HG03378 (cell line): ENCODE data around the gene TAOK2.
"Not testable (repeated sequence)": the region's sequence is repeated elsewhere in the genome, so short reads cannot be mapped to it uniquely, and the experiment has no call there.

Source experiments
- ATAC-seq: cut with Tn5 transposase; IDR thresholded peaks from one replicate; pipeline ENCODE4 v1.9.1; 2021; ENCODE audit warnings: mild to moderate bottlenecking, moderate library complexity; ENCODE audit not compliant: unreplicated experiment

TAOK2 gene

DNA sequence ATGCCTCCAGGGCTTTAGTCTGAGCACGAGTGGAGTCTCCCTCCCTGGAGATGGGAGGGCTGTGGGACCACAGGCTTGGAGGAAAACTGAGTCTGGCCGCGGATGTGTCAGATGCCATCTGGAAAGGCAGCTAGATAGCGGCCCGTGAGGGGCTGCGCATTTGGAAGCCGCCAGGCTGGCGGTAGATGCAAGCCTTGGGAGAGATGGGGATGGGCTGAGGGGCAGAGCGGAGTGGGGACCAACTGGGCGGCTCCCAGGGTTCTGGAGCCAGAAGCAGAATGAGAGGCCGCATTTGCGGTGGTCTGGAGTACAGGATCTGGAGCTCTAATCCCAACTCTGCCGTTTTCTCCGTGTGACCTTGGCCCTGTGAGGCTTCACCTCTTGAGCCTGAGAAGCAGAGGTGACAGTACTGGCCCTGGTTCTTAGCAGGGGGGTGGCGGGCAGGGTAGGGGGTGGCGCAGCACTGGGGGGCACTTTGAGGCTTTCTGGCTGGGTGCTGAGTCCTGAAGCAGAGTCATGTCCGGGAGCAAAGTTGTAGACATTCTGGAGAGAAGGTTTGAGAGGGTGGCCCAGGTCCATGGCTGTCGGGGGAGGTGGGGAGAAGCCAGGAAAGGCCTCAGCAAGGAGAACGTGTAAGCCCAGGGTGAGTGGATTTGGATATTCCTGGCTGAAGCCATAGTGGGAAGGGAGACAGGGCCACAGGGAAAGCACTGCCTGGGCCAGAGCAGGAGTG lies 29.1 kb downstream of the TAOK2 start:
- ATAC-seq: no peak

DNA sequence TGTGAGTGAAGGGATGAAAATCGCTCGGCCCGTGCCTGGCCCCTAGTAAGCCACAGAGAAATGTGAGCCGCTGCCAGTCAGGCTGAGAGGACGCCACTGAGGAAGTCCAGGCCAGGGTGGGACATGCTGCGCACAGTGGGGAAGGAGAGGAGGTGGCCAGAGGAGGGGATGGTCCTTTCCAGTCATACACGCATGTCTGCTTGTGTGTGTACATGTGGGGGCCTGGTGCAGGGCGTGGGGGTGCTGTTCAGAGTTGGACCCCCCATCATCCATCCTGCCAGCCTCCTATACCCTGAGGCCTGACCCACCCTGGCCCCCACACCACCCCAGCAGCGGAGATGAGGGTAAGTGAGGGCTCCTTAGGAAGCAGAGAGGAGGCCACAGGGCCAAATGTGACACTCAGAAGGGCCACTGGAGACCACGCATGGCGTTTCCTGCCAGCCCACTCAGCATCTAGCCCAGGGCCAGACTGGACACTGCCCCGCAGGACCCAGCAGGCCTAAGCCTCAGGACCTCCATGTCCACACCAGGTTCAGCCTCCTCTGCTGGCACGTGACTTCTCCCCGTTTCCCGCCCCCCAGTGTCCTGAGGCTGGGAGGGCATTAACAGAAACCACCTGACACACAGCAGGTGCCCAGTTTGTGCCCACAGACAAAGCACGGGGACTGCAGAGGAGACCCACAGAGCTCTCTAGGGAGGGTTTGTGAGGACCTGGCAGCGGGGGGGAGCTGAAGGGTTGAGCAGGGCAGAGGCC lies 30.2 kb downstream of the TAOK2 start:
- ATAC-seq: no peak

DNA sequence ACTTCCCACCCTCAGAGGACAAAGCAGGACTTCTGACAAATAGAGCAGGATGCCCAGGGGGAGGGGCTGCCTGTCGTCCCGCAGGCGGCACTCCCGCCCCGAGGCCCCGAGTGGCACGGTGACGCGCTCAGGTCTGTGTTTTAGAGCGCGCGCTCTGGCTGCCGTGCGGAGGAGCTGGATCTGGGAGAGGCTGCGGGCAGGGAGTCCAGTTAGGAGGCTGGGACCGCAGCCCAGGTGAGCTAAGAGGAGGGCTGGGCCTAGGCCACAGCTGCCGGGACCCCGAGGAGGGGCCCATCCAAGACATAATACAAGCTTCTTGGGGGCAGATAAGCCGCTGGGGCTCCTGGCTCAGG lies 30.7 kb downstream of the TAOK2 start:
- no peak for ATAC-seq

DNA sequence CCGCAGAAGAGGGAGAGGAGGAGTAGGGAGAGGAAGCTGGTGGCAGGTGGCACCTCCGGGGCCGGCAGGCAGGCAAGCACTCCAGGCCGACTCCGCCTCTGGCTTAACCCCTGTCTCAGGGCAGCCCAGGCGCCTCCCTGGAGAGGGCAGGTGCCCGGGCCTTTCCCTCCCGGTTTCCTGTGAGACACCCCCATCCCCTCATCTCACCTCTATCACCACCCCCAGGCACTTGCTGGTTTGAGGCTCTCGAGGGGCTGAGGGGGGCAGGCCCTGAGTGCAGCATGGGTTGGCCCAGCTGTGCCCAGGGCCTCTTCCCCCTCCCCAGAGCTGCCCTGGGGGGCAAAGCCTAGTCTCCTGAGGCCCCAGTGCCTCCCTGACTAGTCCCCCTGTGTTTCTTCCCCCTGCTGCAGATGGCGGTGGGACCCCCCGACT lies 31.2 kb downstream of the TAOK2 start:
- ATAC-seq: no peak

DNA sequence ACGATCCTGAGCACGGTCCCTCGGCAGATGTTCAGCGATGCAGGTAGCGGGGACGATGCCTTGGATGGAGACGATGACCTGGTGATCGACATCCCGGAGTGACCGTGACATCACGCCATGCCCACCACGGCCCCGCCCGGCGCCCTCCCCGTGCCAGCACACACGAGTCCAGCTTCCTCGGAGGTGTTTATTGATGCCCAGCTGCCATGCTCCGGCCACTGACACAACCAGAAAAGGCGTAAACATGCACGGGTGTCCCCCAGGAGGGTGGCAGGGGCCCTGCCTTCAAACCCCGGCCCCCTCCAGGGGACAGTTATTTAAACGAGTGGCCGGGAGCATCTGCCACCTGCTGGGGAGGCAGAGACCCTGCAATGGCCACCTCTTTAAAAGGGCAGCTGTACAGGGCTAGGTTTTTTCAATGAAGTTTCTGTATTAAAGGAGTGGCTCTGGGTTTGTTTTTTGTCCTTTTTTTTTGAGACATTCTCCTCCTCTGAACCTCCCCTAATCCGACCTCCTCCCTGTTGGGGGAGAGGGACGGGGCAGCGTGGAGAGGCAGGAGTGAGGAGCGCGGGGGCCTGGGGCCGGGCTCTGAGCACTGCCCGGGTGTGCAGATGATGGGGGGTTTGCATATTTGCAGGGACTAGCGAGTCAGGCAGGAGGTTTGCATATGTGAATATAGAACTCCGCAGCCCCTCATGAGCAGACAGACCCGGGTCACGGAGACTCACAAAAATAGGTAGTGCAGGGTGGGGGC lies 31.9 kb downstream of the TAOK2 start:
- no peak for ATAC-seq

DNA sequence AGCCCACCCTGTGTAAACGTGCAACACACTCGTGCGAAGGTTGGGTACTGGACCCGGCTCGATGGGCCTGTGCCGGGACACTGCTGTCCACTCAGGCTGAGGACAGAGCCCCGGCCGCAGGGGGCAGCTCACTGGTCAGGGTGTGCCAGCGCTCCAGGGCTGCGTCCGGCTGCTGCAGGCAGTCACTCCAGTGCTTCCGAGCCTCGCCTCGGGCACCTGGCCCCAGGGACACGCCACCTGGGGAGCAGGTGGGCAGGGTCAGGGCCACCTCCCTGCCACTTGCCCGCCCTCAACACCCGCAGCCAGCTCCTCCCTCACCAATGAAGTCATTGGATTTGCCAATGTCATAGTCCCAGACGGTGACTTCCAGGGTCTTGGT lies 32.4 kb downstream of the TAOK2 start:
- ATAC-seq: no peak

DNA sequence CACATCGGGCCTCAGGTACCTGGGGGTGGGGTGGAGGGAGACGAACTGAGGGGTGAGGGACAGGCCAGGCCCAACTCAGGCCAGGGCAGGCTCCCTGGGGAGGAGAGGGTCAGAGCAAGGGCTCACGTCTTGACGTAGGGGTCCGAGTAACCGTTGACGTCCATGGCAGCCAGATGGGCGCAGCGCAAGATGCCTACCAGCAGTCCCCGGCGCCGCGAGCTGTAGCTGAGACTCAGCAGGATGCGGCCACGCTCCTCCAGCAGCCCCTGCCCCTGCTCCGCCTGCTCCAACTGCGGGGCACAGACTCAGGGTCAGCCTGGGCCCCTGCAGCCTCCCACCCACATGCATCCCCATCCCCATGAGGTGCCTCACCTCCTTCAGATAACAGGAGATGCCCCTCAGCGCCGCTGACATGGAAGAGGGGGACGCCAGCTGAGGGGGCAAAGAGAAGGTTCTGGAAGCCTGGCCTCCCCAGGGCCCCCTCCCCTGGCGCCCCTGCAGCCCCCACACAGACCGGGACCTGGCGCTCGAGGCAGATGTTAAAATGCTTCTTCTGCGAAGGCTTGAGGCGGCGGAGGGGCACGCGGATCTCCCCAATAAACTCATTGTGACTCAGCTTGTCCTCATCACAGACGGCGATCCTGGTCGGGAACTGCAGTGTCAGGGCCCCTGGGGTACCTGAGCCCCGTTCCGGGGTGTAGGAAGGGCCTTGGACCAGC lies 33.1 kb downstream of the TAOK2 start:
- ATAC-seq: no peak

DNA sequence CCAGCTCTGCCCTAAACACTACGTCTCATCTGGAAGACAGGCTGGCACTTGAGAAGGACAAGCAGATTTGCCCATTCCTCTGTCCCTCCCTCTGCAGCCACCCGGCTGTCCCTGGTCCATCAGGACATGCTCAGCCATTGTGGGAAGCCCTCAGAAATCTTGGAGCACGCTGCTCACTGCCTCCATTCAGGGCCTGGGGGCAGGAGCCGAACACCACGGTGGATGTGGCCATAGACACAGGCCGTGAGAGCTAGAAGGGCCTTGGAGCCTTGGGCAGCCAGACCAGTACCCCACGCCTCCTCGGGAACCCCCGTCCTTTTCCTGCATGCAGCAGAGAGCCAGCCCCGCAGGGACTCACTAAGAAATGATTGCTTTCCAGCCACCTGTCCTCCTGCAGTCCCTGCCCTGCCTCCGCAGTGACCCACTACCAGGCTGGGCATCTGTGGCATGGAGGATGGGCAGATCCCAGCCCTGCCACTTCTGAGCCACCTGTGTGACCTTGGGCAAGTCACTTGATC lies 33.8 kb downstream of the TAOK2 start:
- ATAC-seq: no peak

DNA sequence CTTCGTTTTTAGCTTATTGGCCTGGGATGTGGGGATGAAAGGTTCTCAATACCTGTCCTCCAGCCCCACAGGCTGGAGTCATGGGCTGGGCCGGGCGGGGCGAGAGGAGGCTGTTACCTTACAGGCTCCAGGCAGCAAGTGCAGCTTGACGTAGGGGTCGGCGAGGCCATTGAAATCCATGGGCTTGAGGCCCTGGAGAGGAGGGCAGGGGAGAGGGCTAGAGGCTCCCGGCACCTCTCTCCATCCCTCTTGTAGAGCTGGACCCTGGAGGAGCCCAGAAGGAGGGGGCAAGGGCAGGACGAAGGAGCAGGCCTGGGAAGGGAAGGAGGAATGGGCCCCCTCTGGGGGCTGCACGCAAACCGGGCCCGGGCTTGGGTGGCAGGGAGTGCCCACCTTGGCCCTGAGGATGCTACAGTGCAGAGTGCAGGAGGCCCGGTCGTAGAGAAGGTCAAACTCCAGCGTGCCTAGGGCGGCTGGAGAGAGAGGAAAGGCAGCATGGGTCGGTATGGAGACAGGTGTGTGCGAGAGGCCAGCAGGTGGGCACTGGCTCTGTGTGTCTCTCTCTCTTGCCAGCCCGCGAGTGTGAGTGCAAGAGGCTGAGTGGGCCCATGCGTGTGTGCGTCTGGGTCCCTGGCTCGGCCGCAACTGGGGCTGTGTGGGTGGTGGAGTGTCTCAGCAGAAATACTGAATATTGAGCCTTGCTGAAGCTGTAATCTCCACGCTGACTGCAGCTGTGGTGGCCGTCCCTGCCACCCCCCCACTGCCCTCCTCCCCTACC lies 35.6 kb downstream of the TAOK2 start:
- ATAC-seq: no peak

DNA sequence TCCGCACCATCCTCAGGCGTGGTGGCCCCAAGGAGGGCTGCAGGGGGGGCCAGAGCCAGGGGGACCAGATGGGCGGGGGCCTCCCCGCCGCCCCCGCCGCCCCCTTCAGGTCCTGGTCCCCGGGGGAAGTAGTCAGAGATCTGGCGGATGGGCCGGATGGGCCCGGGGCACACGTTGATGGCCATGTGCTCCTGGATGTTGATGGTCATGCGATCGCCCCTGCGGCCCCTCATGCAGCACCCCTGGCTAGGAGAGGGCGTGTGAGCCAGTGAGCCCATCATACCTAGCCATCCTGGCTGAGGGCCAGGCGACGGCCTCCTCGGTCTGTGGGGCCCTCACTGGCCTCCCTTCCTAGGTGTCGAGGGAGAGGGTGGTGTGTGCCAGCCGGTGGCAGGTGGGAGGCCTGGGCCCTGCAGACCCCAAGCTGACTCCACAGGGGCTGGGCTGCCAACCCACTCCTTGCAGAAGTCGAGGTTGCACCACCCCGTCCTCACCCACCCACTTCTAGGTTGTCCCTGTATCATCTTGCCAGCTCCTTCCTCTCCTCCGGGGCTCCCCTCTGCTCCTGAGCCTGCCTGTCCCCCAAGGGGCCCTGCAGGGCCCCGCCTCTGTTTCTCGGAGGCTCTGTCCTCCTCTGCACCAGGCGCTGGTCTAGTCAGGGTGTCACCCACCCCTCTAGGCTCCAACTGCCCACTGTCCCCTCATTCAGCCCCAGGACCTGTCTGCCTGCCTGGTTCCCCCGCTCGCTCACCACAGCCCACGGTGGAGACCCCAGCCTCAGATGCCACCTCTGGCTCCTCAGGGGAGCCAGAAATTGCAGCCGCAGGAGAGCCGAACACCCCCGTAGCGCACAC lies 36.5 kb downstream of the TAOK2 start:
- no peak for ATAC-seq

DNA sequence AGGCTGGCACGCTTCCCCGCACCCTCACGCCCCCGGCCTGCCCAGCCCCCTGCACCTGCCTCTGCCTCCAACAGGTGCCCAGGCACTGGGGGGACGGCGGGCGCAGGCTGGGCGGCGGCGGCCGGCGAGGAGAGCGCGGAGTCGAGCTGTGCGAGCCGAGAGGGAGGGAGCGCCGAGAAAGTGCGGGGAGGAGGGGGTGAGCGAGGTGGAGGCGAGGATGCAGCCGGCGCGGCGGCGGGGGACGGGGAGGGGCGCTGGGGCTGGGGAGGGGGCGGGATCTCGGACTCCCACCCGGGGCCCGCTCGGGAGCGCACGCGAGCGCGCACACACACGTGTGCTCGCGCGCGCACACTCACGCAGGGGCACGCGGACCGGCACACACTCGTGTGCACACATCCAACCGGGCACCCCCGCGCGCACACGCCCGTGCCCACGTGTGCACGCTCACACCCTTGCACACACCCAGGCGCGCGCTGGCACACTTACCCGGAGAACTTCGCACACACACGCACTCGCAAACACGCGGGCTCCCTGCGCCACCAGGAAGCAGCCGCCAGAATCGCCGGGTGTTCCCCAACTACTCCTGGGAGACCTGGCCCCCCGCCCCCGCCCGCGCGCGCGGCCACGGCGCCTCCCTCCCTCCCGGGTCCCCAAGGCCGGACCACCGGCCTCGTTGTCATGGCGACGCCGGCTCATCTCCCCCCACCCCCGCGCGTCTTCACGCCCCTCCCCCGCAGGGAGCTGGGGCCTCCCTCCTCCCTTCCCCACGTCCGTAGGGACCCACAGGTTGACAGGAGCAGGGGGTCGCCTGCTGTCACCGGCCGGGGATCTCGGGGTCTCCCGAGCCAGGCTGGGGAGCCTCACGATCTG lies 37.4 kb downstream of the TAOK2 start, which contains the start of gene DOC2A:
Gene DOC2A, minus strand, starts transcription at position 184 of the 870 bp plus-strand sequence. CDS start 805 bp downstream, outside the sequence.
- ATAC-seq: no peak

DNA sequence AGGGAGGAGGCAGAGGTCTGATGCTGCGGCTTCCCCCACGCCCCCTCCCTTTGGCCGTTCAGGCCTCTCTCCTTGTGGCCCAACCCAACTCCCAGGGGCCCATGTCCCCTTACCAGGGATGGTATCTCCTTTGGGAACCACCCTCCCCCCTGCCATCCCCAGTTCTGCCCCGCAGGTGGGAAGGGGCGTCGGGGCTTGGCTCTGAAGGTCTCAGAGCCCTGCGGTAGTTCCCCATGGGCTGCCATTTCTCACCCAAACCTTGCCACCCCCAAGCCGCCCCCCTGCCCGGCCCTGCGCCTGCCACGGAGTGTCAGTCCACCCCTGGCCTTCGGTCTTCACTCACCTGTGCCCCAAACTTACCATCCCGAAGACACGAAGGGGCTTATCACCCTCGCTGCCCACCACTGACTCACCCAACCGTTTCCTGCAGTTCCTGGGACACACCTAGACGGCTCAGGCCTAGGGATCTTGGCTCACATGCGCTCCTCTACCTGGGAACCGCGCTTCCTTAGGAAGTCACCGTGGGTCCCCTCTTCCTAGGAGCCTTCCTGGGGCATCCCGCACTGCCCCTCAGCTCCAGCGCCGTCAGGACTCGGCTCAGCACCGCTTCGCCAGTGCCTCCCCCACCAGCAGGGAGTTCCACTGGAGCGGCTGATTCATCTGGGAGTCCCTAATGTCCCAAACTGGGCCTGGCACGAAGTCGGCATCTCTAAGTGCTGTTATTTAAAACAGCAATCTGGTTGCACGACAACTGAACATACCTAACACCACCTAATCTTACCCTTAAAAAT lies 38.2 kb downstream of the TAOK2 start:
- no peak for ATAC-seq

DNA sequence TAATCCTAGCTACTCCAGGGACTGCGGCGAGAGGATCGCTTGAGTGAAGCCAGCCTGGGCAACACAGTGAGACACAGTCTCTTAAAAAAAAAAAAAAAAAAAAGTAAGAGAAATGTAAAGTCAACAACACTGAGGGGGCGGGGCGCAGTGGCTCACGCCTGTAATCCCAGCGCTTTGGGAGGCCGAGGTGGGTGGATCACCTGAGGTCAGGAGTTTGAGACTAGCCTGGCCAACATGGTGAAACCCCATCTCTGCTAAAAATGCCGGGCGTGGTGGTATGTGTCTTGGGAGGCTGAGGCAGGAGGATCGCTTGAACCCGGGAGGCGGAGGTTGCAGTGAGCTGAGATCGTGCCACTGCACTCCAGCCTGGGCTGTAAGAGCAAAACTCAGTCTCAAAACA lies 38.9 kb downstream of the TAOK2 start:
- not testable (repeated sequence) for ATAC-seq

DNA sequence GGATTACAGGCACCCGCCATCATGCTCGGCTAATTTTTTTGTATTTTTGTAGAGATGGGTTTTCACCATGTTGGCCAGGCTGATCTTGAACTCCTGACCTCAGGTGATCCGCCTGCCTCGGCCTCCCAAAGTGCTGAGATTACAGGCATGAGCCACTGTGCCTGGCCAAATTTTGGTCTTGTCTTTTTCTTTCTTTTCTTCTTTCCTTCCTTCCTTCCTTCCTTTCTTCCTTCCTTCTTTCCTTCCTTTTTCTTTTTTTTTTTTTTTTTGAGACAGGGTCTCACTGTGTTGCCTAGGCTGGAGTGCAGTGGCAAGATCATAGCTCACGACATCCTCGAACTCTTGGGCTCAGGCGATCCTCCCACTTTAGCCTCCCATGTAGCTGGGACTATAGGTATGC lies 41.8 kb downstream of the TAOK2 start:
- not testable (repeated sequence) for ATAC-seq

DNA sequence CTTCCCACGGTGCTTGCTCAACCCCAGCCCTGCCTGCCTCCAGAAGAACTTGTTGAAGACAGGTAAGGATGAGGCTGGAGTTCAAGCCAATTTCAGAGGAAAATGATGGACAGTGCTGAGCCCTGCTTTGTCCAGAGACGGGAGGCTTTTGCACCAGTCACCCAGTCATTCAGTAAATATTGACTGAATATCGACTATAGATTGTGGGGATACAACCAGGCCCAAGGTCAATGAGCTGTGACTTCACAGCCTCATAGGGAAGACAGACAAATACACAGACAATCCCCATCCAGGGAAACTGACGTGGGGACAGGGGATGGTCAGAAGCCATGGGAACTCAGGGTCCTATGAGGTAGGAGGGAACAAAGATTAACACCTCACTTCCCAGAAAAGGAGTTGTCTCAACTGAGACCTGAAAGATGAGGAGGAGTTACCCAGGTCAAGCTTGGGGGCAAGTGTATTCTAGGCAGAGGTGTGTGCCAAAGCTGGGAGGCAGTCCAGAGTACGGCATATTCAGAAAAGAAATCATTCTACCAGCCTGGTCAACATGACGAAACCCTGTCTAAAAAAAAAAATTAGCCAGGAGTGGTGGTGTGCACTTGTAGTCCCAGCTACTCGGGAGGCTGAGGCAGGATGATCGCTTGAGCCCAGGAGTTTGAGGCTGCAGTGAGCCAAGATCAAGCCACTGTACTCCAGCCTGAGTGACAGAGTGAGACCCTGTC lies 43.0 kb downstream of the TAOK2 start:
- no peak for ATAC-seq

DNA sequence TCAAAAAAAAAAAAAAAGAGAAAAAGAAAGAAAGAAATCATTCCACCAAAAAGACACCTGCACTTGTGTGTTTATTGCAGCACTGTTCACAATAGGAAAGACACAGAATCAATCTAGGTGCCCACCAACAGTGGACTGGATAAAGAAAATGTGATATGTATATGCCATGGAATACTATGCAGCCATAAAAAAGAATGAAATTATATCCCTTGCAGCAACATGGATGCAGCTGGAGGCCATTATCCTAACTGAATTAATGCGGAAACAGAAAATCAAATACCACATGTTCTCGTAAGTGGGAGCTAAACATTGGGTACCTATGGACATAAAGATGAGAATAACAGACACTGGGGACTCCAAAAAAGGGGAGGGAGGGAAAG lies 43.6 kb downstream of the TAOK2 start:
- ATAC-seq: no peak

DNA sequence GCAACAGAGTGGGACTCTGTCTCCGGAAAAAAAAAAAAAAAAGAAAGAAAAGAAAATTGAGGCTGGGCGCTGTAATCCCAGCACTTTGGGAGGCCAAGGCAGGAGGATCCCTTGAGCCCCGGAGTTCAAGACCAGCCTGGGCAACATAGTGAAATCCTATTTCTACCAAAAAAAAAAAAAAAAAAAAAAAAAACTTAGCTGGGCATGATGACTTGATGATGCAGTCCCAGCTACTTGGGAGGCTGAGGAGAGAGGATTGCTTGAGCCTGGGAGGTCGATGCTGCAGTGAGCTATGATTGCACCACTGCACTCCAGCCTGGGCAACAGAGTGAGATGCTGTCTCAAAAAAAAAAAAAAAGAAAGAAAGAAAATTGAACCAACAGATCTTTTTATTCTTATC lies 44.3 kb downstream of the TAOK2 start:
- not testable (repeated sequence) for ATAC-seq
